ENCODE results near the gene KAZN.

DNA sequence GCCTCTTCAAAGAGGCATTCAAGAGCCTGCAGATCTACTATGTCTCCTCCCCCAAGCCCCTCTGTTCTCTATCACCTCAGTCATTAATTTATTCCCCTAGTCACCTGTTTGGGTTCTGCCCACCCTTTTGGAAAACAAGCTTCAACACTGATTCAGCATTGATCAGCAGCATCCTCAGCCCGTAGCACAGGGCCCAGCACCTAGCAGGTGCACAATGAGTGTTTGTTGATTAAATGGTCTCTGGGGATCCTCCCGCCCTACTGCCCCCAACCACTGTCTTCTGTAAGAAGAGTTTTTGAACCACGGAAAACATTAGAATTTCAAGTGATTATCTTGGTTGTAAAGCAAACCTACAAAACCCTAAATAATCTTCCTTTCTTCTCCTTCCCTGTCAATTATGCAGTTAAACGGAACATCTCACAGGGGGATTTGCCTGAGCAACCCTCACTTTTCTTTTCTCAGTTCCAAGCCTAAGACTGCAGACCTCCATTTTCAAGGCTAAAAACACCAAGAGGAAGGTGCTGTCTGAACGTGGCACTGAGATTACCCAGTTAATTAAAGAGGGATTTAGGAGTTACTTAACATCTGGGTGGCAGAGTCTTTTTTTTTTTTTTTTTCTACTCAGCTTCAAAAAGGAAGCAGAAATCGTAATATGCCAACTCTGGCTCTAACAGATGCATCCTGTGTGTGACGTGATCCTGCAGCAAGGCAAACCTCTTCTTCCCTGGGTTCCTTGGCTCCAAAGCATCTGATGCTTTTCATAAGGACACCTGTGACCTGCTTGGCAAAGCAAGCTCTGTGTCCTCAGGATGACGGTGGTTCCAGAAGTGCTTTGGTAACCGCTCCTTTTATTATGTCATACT, 163.0 kb downstream of the KAZN start:
- no peak for TF ChIP-seq GATA2 (IDR thresholded peaks at IDR 0.05; ENCODE audit: low read depth, low read length)
- no peak for TF ChIP-seq GATA3 (IDR thresholded peaks at IDR 0.05; ENCODE audit: low read depth, low read length)

All from SH-SY5Y (cell line).